Measurements from ENCODE around the gene MORC2. TPM values are rescaled to one million over a fixed set of nuclear protein-coding genes. Genes with fewer than 3 reads are reported as not detected.

MORC2 gene
- total RNA-seq, 3 donors from 2014 or later = 12.8 to 22.9 (median 19.6) TPM

GRCh38 chr22:30894371-30894740, 74.2 kb downstream of the MORC2 start:
- H3K9me3 ChIP-seq = peaks cover 0 to 12% of the 10 kb centered on the region in 2 donors
- intact Hi-C loops (cut with DNase I; ENCODE audit: low total_unique reads) = loop anchor here (2.0 to 10.0 kb wide), 2 partner anchors 130 to 272 kb away; no protein-coding TSS in a partner anchor

GRCh38 chr22:30893434-30894370, 74.9 kb downstream of the MORC2 start:
- no peak for TF ChIP-seq POLR2AphosphoS5 (IDR thresholded peaks at IDR 0.05)
- TF ChIP-seq POLR2A (IDR thresholded peaks at IDR 0.05) = no peak
- TF ChIP-seq CTCF (IDR thresholded peaks at IDR 0.05) = no peak
- Histone ChIP-seq H3K27ac (no peak overlapping the region), H3K27me3 (no peaks in the 10 kb centered on the region), H3K9me3 (peaks cover 0 to 5% of the 10 kb centered on the region in 2 donors), H3K4me3 (no peak overlapping the region), H3K4me1 (no peaks in the 10 kb centered on the region), H3K36me3 (no peaks in the 10 kb centered on the region)
- DNase-seq (ENCODE audit: low spot score in 2 of 2) = no peak
- intact Hi-C loops (cut with DNase I; ENCODE audit: low total_unique reads) = loop anchor here (2.0 to 10.0 kb wide), 2 partner anchors 129 to 271 kb away; no protein-coding TSS in a partner anchor

More at GRCh38 chr22:30894371-30894740, 74.2 kb downstream of the MORC2 start:
- no peak overlapping the region for H3K4me3 ChIP-seq
- no peak for TF ChIP-seq CTCF (IDR thresholded peaks at IDR 0.05)
- no peak for TF ChIP-seq POLR2AphosphoS5 (IDR thresholded peaks at IDR 0.05)
- no peak for TF ChIP-seq POLR2A (IDR thresholded peaks at IDR 0.05)
- DNase-seq (ENCODE audit: low spot score in 2 of 2) = no peak
- no peaks in the 10 kb centered on the region for H3K36me3 ChIP-seq
- H3K4me1 ChIP-seq = no peaks in the 10 kb centered on the region
- no peak overlapping the region for H3K27ac ChIP-seq
- H3K27me3 ChIP-seq = no peaks in the 10 kb centered on the region

GRCh38 chr22:30892731-30893221, 75.8 kb downstream of the MORC2 start:
- H3K27me3 ChIP-seq = no peaks in the 10 kb centered on the region
- intact Hi-C loops (cut with DNase I; ENCODE audit: low total_unique reads) = loop anchor here (10.0 kb wide), 1 partner anchor 128 kb away; no protein-coding TSS in a partner anchor
- DNase-seq (ENCODE audit: low spot score in 2 of 2) = no peak
- no peaks in the 10 kb centered on the region for H3K4me1 ChIP-seq
- H3K27ac ChIP-seq = no peak overlapping the region
- no peak overlapping the region for H3K4me3 ChIP-seq
- H3K36me3 ChIP-seq = no peaks in the 10 kb centered on the region
- no peak for TF ChIP-seq POLR2A (IDR thresholded peaks at IDR 0.05)
- TF ChIP-seq POLR2AphosphoS5 (IDR thresholded peaks at IDR 0.05) = no peak
- no peak for TF ChIP-seq CTCF (IDR thresholded peaks at IDR 0.05)
- H3K9me3 ChIP-seq = no peaks in the 10 kb centered on the region

GRCh38 chr22:30892286-30892685, 76.3 kb downstream of the MORC2 start:
- H3K27me3 ChIP-seq = no peaks in the 10 kb centered on the region
- no peaks in the 10 kb centered on the region for H3K36me3 ChIP-seq
- no peaks in the 10 kb centered on the region for H3K4me1 ChIP-seq
- intact Hi-C loops (cut with DNase I; ENCODE audit: low total_unique reads) = loop anchor here (10.0 kb wide), 1 partner anchor 127 kb away; no protein-coding TSS in a partner anchor
- DNase-seq (ENCODE audit: low spot score in 2 of 2) = no peak
- H3K9me3 ChIP-seq = no peaks in the 10 kb centered on the region
- H3K27ac ChIP-seq = no peak overlapping the region
- TF ChIP-seq POLR2A (IDR thresholded peaks at IDR 0.05) (no peak), CTCF (IDR thresholded peaks at IDR 0.05) (no peak), POLR2AphosphoS5 (IDR thresholded peaks at IDR 0.05) (no peak)
- H3K4me3 ChIP-seq = no peak overlapping the region

- no peak for DNase-seq (ENCODE audit: low spot score in 2 of 2)
- no peak for TF ChIP-seq POLR2AphosphoS5 (IDR thresholded peaks at IDR 0.05)
- no peak for TF ChIP-seq CTCF (IDR thresholded peaks at IDR 0.05)
- no peak for TF ChIP-seq POLR2A (IDR thresholded peaks at IDR 0.05)
- no peak overlapping the region for H3K27ac ChIP-seq
- no peaks in the 10 kb centered on the region for H3K36me3 ChIP-seq
- no peaks in the 10 kb centered on the region for H3K4me1 ChIP-seq
- H3K9me3 ChIP-seq = no peaks in the 10 kb centered on the region
- H3K4me3 ChIP-seq = no peak overlapping the region
- intact Hi-C loops (cut with DNase I; ENCODE audit: low total_unique reads) = loop anchor here (10.0 kb wide), 1 partner anchor 127 kb away; no protein-coding TSS in a partner anchor
- no peaks in the 10 kb centered on the region for H3K27me3 ChIP-seq
These were observed 76.8 kb downstream of the MORC2 start for GRCh38 chr22:30891781-30892180.

All from breast epithelium (tissue), 4 donors.